ENCODE data around the gene SIRT1.

SIRT1 gene

DNA sequence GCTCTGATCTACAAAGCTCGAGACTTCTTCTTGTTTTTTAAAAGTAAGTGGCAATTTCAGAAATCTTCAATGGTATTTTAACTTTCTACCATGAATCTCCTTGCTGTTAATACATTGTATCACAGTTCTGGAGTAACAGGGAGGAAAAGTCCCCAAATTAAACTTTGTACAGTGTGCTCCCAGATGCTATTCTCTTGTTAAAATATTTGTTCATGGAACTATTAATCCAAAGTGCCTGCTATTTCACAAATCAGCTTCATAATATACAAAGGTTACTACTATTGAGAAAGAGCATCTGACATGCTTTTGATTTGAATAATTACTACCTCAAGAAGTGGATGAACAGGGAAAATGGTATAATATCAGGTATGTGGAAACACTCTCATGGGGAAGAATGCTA lies 36.6 kb downstream of the SIRT1 start:
- H3K36me3 ChIP-seq (ENCODE audit: control insufficient read depth in 2 of 2, insufficient read depth in 2 of 2, low read length in 2 of 2): peaks cover 11 to 22% of the 10 kb centered on the region in 2 donors
- no peak overlapping the region for H3K27ac ChIP-seq (ENCODE audit: low read length)

DNA sequence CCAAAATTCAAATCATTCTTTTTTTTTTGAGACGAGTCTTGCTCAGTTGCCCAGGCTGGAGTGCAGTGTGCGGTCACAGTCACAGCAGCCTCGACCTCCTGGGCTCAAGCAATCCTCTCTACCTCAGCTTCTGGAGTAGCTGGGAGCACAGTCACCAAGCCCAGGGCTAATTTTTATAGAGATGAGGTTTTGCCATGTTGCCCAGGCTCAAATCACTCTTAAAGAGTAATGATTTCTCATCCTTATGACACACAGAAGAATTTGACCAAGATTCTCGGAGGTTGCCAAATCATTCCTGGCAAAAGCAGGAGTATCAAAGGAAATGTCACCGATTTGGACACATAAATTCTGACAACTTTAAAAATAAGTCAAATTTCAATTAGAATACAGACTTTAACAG lies 39.1 kb downstream of the SIRT1 start:
- Histone ChIP-seq H3K36me3 (ENCODE audit: control insufficient read depth in 2 of 2, insufficient read depth in 2 of 2, low read length in 2 of 2) (peaks cover 9 to 25% of the 10 kb centered on the region in 2 donors), H3K9ac (ENCODE audit: low read length in 2 of 2) (no peak overlapping the region), H3K9me3 (ENCODE audit: control insufficient read depth in 2 of 2, low read length in 2 of 2) (no peaks in the 10 kb centered on the region), H3K4me3 (ENCODE audit: low read length in 2 of 2) (no peak overlapping the region), H3K4me1 (ENCODE audit: control insufficient read depth, insufficient read depth, low read length) (no peaks in the 10 kb centered on the region), H3K27ac (ENCODE audit: low read length) (no peak overlapping the region), H3K27me3 (ENCODE audit: control insufficient read depth in 1 of 2, insufficient read depth in 2 of 2, low read length in 2 of 2) (no peaks in the 10 kb centered on the region)

More for the DNA sequence above, 36.6 kb downstream of the SIRT1 start:
- Histone ChIP-seq H3K4me1 (ENCODE audit: control insufficient read depth, insufficient read depth, low read length) (no peaks in the 10 kb centered on the region), H3K9ac (ENCODE audit: low read length in 2 of 2) (no peak overlapping the region), H3K4me3 (ENCODE audit: low read length in 2 of 2) (no peak overlapping the region), H3K27me3 (ENCODE audit: control insufficient read depth in 1 of 2, insufficient read depth in 2 of 2, low read length in 2 of 2) (no peaks in the 10 kb centered on the region), H3K9me3 (ENCODE audit: control insufficient read depth in 2 of 2, low read length in 2 of 2) (no peaks in the 10 kb centered on the region)

DNA sequence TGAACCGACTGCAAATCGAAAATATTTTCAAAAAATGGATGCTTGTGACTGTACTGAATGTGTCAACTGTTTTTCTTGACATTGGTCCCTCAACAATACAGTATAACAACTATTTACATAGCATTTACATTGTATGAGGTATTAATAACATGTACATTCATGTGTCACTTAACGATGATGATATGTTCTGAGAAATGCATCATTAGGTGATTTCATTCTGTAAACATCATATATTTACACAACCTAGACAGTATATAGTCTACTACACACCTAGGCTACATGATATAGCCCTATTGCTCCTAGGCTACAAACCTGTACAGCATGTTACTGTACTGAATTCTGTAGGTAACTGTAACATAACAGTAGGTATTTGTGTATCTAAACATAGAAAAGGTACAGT lies 39.7 kb downstream of the SIRT1 start:
- Histone ChIP-seq H3K4me1 (ENCODE audit: control insufficient read depth, insufficient read depth, low read length) (no peaks in the 10 kb centered on the region), H3K27me3 (ENCODE audit: control insufficient read depth in 1 of 2, insufficient read depth in 2 of 2, low read length in 2 of 2) (no peaks in the 10 kb centered on the region), H3K36me3 (ENCODE audit: control insufficient read depth in 2 of 2, insufficient read depth in 2 of 2, low read length in 2 of 2) (peaks cover 7 to 23% of the 10 kb centered on the region in 2 donors), H3K27ac (ENCODE audit: low read length) (no peak overlapping the region), H3K9ac (ENCODE audit: low read length in 2 of 2) (no peak overlapping the region), H3K9me3 (ENCODE audit: control insufficient read depth in 2 of 2, low read length in 2 of 2) (no peaks in the 10 kb centered on the region), H3K4me3 (ENCODE audit: low read length in 2 of 2) (no peak overlapping the region)

DNA sequence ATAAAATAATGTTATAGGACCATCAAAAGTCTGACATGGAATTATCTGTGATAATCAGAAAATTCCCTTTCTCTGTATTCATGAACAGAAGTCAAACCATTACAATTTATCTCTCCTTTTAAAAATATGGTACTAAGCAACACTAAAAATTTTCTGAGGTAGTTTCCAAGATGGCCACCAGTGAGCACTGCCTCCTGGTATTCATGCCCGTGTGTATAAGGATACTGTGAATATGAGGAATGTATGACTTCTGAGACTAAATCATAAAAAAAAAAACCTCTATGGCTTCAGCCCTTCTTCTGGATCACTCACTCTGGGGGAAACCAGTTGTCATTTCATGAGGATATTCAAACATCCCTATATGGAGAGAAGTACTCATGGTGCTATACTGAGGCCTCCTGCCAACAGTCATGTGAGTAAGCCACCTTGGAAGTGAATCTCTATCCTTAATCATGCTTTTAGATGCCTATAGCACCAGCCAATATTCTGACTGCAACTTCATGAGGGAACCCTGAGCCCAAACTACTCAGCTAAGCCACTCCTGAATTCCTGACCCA lies 41.1 kb downstream of the SIRT1 start:
- no peak overlapping the region for H3K9ac ChIP-seq (ENCODE audit: low read length in 2 of 2)
- no peaks in the 10 kb centered on the region for H3K27me3 ChIP-seq (ENCODE audit: control insufficient read depth in 1 of 2, insufficient read depth in 2 of 2, low read length in 2 of 2)
- H3K4me3 ChIP-seq (ENCODE audit: low read length in 2 of 2): no peak overlapping the region
- H3K4me1 ChIP-seq (ENCODE audit: control insufficient read depth, insufficient read depth, low read length): no peaks in the 10 kb centered on the region
- H3K36me3 ChIP-seq (ENCODE audit: control insufficient read depth in 2 of 2, insufficient read depth in 2 of 2, low read length in 2 of 2): peaks cover 7 to 23% of the 10 kb centered on the region in 2 donors
- H3K27ac ChIP-seq (ENCODE audit: low read length): no peak overlapping the region
- no peaks in the 10 kb centered on the region for H3K9me3 ChIP-seq (ENCODE audit: control insufficient read depth in 2 of 2, low read length in 2 of 2)

DNA sequence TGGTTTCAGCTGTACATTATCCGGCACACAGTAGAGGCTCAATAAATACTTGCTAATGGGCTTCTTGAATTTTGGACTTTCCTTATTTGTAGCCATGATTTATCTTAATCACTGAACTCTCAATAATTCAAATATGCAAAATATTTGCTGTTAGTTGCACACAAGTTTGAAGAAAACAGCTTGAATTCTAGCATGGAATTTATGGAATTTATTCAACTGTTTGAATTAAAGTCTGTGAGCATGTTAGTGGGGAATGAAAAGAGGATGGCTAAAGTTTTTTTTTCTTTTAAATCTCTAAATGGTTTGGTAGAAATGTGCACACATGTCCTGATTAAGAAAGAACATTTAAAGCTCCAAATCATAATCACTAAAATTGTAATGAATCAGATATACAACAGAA lies 42.5 kb downstream of the SIRT1 start:
- no peaks in the 10 kb centered on the region for H3K9me3 ChIP-seq (ENCODE audit: control insufficient read depth in 2 of 2, low read length in 2 of 2)
- no peak overlapping the region for H3K27ac ChIP-seq (ENCODE audit: low read length)
- H3K4me1 ChIP-seq (ENCODE audit: control insufficient read depth, insufficient read depth, low read length): no peaks in the 10 kb centered on the region
- H3K36me3 ChIP-seq (ENCODE audit: control insufficient read depth in 2 of 2, insufficient read depth in 2 of 2, low read length in 2 of 2): peaks cover 9 to 23% of the 10 kb centered on the region in 2 donors
- no peaks in the 10 kb centered on the region for H3K27me3 ChIP-seq (ENCODE audit: control insufficient read depth in 1 of 2, insufficient read depth in 2 of 2, low read length in 2 of 2)
- H3K4me3 ChIP-seq (ENCODE audit: low read length in 2 of 2): no peak overlapping the region
- no peak overlapping the region for H3K9ac ChIP-seq (ENCODE audit: low read length in 2 of 2)

DNA sequence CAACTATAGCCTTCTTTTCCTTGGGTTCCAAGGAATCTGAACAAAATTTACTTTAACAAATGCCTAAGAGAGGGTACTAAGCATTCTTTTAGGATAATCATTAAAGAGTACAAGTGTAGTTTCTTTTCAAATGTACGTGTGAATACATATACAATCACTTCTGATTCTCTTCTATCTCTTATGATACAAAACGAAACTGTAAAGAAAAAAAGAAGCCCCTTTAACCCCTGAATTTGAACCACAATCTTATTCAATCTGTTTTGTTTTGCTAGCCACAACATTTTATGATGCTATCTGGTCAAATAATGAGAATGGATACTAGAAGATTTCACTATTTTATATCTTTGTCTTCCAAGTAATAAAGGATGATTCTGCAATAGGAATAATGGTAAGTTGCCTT lies 48.7 kb downstream of the SIRT1 start:
- no peak overlapping the region for H3K27ac ChIP-seq (ENCODE audit: low read length)

DNA sequence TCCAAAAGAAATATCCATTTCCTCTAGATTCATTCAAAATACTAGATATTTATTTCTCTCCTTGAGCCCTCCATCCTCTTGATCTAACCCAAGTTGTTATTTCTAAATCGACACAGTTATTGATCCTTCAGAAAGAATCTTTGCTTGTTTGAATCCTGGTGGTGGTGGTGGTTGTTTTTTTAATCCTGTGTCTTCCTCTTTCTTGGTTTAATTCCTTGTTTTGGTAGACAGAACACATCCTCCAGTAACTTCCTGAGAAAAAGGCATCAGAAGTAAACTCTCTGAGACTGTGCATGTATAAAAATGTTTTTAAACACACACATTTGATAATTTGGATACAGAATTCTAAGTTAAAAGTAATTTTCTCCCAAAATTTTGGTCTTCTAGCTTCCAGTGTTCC lies 49.9 kb downstream of the SIRT1 start:
- no peaks in the 10 kb centered on the region for H3K4me1 ChIP-seq (ENCODE audit: control insufficient read depth, insufficient read depth, low read length)
- no peak overlapping the region for H3K4me3 ChIP-seq (ENCODE audit: low read length in 2 of 2)
- no peak overlapping the region for H3K9ac ChIP-seq (ENCODE audit: low read length in 2 of 2)
- no peaks in the 10 kb centered on the region for H3K9me3 ChIP-seq (ENCODE audit: control insufficient read depth in 2 of 2, low read length in 2 of 2)
- no peaks in the 10 kb centered on the region for H3K27me3 ChIP-seq (ENCODE audit: control insufficient read depth in 1 of 2, insufficient read depth in 2 of 2, low read length in 2 of 2)
- H3K36me3 ChIP-seq (ENCODE audit: control insufficient read depth in 2 of 2, insufficient read depth in 2 of 2, low read length in 2 of 2): peaks cover 15 to 25% of the 10 kb centered on the region in 2 donors
- no peak overlapping the region for H3K27ac ChIP-seq (ENCODE audit: low read length)

More for the DNA sequence above, 48.7 kb downstream of the SIRT1 start:
- H3K27me3 ChIP-seq (ENCODE audit: control insufficient read depth in 1 of 2, insufficient read depth in 2 of 2, low read length in 2 of 2): no peaks in the 10 kb centered on the region
- H3K4me3 ChIP-seq (ENCODE audit: low read length in 2 of 2): no peak overlapping the region
- H3K9ac ChIP-seq (ENCODE audit: low read length in 2 of 2): no peak overlapping the region
- H3K4me1 ChIP-seq (ENCODE audit: control insufficient read depth, insufficient read depth, low read length): no peaks in the 10 kb centered on the region
- H3K36me3 ChIP-seq (ENCODE audit: control insufficient read depth in 2 of 2, insufficient read depth in 2 of 2, low read length in 2 of 2): peaks cover 15 to 22% of the 10 kb centered on the region in 2 donors
- no peaks in the 10 kb centered on the region for H3K9me3 ChIP-seq (ENCODE audit: control insufficient read depth in 2 of 2, low read length in 2 of 2)

DNA sequence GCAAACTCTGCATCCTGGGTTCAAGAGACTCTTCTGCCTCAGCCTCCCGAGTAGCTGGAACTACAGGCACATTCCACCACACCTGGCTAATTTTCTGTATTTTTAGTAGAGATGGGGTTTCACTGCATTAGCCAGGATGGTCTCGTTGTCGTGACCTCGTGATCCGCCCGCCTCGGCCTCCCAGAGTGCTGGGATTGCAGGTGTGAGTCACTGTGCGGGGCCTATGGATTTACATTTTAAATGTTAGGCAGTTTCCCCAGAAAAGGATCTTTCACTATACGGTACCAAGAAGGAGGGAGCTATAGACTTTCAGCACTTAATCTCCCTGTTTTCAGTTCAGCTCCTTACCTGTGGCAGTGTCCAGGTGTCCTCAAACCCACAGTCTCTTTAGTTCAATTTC lies 50.8 kb downstream of the SIRT1 start:
- H3K9ac ChIP-seq (ENCODE audit: low read length in 2 of 2): no peak overlapping the region
- peaks cover 15 to 25% of the 10 kb centered on the region in 2 donors for H3K36me3 ChIP-seq (ENCODE audit: control insufficient read depth in 2 of 2, insufficient read depth in 2 of 2, low read length in 2 of 2)
- no peaks in the 10 kb centered on the region for H3K9me3 ChIP-seq (ENCODE audit: control insufficient read depth in 2 of 2, low read length in 2 of 2)
- H3K4me3 ChIP-seq (ENCODE audit: low read length in 2 of 2): no peak overlapping the region
- H3K4me1 ChIP-seq (ENCODE audit: control insufficient read depth, insufficient read depth, low read length): no peaks in the 10 kb centered on the region
- H3K27ac ChIP-seq (ENCODE audit: low read length): no peak overlapping the region
- no peaks in the 10 kb centered on the region for H3K27me3 ChIP-seq (ENCODE audit: control insufficient read depth in 1 of 2, insufficient read depth in 2 of 2, low read length in 2 of 2)

DNA sequence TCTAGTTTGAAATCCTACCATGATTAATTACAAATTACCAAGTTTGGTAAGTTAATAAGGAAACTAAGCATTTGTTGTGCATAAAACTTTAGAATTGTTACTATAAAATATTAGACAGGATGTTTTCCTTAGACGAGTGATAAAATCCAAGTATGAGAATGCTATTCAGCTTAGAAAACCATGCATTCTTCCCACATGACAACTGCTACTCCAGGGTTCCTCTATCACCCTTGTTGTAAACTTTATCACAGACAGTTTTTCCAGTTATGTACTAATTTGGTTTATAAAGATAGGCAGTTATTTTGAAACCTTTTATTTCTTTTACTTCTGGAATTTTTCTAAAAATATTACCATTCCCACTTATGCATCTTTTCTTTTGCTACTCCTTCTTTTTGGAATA lies 52.0 kb downstream of the SIRT1 start:
- H3K9me3 ChIP-seq (ENCODE audit: control insufficient read depth in 2 of 2, low read length in 2 of 2): no peaks in the 10 kb centered on the region
- peaks cover 15 to 25% of the 10 kb centered on the region in 2 donors for H3K36me3 ChIP-seq (ENCODE audit: control insufficient read depth in 2 of 2, insufficient read depth in 2 of 2, low read length in 2 of 2)
- H3K27ac ChIP-seq (ENCODE audit: low read length): no peak overlapping the region
- no peak overlapping the region for H3K4me3 ChIP-seq (ENCODE audit: low read length in 2 of 2)
- no peak overlapping the region for H3K9ac ChIP-seq (ENCODE audit: low read length in 2 of 2)
- no peaks in the 10 kb centered on the region for H3K27me3 ChIP-seq (ENCODE audit: control insufficient read depth in 1 of 2, insufficient read depth in 2 of 2, low read length in 2 of 2)
- H3K4me1 ChIP-seq (ENCODE audit: control insufficient read depth, insufficient read depth, low read length): no peaks in the 10 kb centered on the region

DNA sequence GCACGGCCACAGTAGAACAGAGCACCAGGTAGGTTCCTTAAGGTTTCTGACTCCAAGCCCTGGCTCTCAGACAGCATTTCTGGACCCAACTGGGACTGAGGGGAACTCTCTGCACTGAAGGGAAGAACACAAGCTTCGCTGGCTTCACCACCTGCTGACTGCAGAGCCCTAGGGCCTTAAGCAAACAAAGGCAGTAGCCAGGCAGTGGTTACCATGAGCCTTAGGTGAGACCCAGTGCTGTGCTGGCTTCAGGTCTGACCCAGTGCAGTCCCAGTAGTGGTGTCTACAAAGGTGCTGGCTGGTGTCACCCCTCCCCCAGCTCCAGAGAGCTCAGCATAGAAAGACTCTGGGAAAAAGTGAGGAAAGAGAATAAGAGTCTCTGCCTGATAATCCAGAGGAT lies 59.5 kb downstream of the SIRT1 start:
- Histone ChIP-seq H3K4me1 (ENCODE audit: control insufficient read depth, insufficient read depth, low read length) (no peaks in the 10 kb centered on the region), H3K9ac (ENCODE audit: low read length in 2 of 2) (no peak overlapping the region), H3K27ac (ENCODE audit: low read length) (no peak overlapping the region), H3K9me3 (ENCODE audit: control insufficient read depth in 2 of 2, low read length in 2 of 2) (no peaks in the 10 kb centered on the region), H3K36me3 (ENCODE audit: control insufficient read depth in 2 of 2, insufficient read depth in 2 of 2, low read length in 2 of 2) (peaks cover 11 to 13% of the 10 kb centered on the region in 2 donors), H3K27me3 (ENCODE audit: control insufficient read depth in 1 of 2, insufficient read depth in 2 of 2, low read length in 2 of 2) (no peaks in the 10 kb centered on the region), H3K4me3 (ENCODE audit: low read length in 2 of 2) (no peak overlapping the region)

DNA sequence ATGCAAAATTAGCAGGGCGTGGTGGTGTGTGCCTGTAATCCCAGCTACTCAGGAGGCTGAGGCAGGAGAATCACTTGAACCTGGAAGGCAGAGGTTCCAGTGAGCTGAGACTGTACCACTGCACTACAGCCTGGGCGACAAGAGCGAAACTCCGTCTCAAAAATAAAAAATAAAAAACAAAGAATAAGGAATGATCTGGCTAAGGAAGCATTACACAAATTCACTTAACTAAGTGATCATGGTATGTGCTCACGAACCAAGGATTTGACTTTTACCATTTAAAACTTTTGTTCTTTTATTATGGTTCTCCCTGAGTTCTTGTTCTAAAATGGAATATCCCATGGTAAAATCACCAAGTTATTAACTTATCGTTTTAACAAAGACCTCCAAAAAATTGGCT lies 71.2 kb downstream of the SIRT1 start:
- H3K36me3 ChIP-seq (ENCODE audit: control insufficient read depth in 2 of 2, insufficient read depth in 2 of 2, low read length in 2 of 2): peaks cover 8 to 15% of the 10 kb centered on the region in 2 donors
- H3K27ac ChIP-seq (ENCODE audit: low read length): no peak overlapping the region
- no peaks in the 10 kb centered on the region for H3K27me3 ChIP-seq (ENCODE audit: control insufficient read depth in 1 of 2, insufficient read depth in 2 of 2, low read length in 2 of 2)
- no peaks in the 10 kb centered on the region for H3K9me3 ChIP-seq (ENCODE audit: control insufficient read depth in 2 of 2, low read length in 2 of 2)
- no peak overlapping the region for H3K9ac ChIP-seq (ENCODE audit: low read length in 2 of 2)
- H3K4me1 ChIP-seq (ENCODE audit: control insufficient read depth, insufficient read depth, low read length): no peaks in the 10 kb centered on the region
- no peak overlapping the region for H3K4me3 ChIP-seq (ENCODE audit: low read length in 2 of 2)

All from stomach smooth muscle (tissue), 2 donors.